Hepatocyte (in vitro differentiated cells): ENCODE data around the gene RASA3.

Experiments
- EZH2phosphoT487 ChIP-seq: fragments of 200-600 bp; sonication (generic); IDR thresholded peaks from one replicate; pipeline ENCODE4 v1.6.1; 2018; ENCODE audit warnings: antibody characterized with exemption, mild to moderate bottlenecking, low read depth, moderate library complexity; ENCODE audit not compliant: unreplicated experiment, severe bottlenecking
- TF ChIP-seq, protein P1 (sequence below): fragments of 200-600 bp; sonication (generic); IDR thresholded peaks from 2 replicates; pipeline ENCODE4 v1.5.1; 2016; ENCODE audit warnings: antibody characterized with exemption, mild to moderate bottlenecking; ENCODE audit not compliant: poor library complexity

DNA sequence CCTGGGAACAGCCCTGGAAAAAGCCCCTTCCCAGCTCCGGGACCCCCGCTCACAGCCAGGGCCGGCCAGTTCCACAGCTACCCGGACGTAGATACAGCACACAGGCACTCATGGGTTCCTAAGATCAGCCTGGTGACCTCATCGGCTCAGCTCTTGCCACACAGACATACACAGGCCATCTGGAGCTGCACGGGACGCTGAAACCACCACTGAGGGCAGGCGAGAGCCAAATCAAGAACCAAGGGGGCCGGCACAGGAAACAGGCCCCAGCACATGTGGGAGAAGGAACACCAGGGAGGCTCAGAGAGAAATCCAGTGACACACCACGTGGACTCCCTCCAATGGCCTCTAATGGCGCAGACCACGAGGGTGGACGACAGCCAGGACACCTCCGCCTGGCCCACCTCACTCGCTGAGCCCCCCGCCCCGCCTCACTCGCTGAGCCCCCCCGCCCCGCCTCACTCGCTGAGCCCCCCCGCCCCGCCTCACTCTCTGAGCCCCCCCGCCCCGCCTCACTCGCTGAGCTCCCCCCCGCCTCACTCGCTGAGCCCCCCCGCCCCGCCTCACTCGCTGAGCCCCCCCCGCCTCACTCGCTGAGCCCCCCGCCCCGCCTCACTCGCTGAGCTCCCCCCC, 88.9 kb downstream of the RASA3 start:
- no peak for TF ChIP-seq EZH2phosphoT487
- TF ChIP-seq, protein P1, sequence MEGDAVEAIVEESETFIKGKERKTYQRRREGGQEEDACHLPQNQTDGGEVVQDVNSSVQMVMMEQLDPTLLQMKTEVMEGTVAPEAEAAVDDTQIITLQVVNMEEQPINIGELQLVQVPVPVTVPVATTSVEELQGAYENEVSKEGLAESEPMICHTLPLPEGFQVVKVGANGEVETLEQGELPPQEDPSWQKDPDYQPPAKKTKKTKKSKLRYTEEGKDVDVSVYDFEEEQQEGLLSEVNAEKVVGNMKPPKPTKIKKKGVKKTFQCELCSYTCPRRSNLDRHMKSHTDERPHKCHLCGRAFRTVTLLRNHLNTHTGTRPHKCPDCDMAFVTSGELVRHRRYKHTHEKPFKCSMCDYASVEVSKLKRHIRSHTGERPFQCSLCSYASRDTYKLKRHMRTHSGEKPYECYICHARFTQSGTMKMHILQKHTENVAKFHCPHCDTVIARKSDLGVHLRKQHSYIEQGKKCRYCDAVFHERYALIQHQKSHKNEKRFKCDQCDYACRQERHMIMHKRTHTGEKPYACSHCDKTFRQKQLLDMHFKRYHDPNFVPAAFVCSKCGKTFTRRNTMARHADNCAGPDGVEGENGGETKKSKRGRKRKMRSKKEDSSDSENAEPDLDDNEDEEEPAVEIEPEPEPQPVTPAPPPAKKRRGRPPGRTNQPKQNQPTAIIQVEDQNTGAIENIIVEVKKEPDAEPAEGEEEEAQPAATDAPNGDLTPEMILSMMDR = no peak
